A549 (cell line): Measurements from ENCODE around the gene DCAF6. TPM values are rescaled to one million over a fixed set of nuclear protein-coding genes. Genes with fewer than 3 reads are reported as not detected.

Source experiments
- ATAC-seq, 2 experiments: fragments of 200-7000 bp in 1 of 2; fragments of >200 bp in 1 of 2; cut with Nextera tagmentation in 1 of 2; cut with Tn5 transposase in 1 of 2; 3 replicates each; pipeline versions ENCODE4 v1.8.0 to v1.9.1; 2018 to 2020; ENCODE audit warnings: mild to moderate bottlenecking in 1 of 2, moderate library complexity in 1 of 2
- CTCF ChIA-PET: fragments of 300-600 bp; sonication (Branson Sonifier 250); formaldehyde crosslinking; extraction: SDS; loops from one replicate; lab custom pipeline; 2021; ENCODE audit warnings: antibody characterized with exemption, inconsistent platforms; lab: Yijun Ruan, JAX
- POLR2A ChIA-PET: fragments of 350-600 bp; formaldehyde crosslinking; extraction: SDS; loops from one replicate; lab custom pipeline; 2021; ENCODE audit warnings: antibody characterized with exemption, inconsistent platforms; lab: Yijun Ruan, JAX
- DNase-seq, 2 experiments: peaks; one replicate each; pipeline versions ENCODE4 v3.0.0 to v3.0.0-alpha.2; 2011 to 2016; ENCODE audit warnings: low read depth in 1 of 2, low spot score in 1 of 2
- FAIRE-seq: peaks from 2 replicates; lab custom pipeline; 2011; peaks lifted over from hg19 to GRCh38; lab: Jason Lieb, UNC
- H3K27ac ChIP-seq, 2 experiments: fragments of >200 bp; sonication (Bioruptor Twin); formaldehyde crosslinking; 3 replicates each; pipeline ENCODE4 v1.5.1; 2016 to 2017
- H3K4me1 ChIP-seq: fragments of >200 bp; sonication (Bioruptor Twin); formaldehyde crosslinking; 3 replicates; pipeline ENCODE4 v1.6.1; 2016
- H3K4me2 ChIP-seq: fragments of >200 bp; sonication (Bioruptor Twin); formaldehyde crosslinking; 3 replicates; pipeline ENCODE4 v1.6.1; 2016
- H3K4me3 ChIP-seq: fragments of >200 bp; sonication (Bioruptor Twin); formaldehyde crosslinking; 3 replicates; pipeline ENCODE4 v1.5.1; 2016
- H3K9me3 ChIP-seq: fragments of >200 bp; sonication (Bioruptor Twin); formaldehyde crosslinking; 3 replicates; pipeline ENCODE4 v1.6.1; 2016
- BCL3 ChIP-seq: fragments of >200 bp; sonication (Bioruptor Twin); formaldehyde crosslinking; IDR thresholded peaks from 3 replicates; pipeline ENCODE4 v1.6.1; 2016
- BHLHE40 ChIP-seq: IDR thresholded peaks from 2 replicates; pipeline ENCODE4 v1.6.1; 2012; ENCODE audit warnings: low read depth, low read length, inconsistent platforms
- CEBPB ChIP-seq, 2 experiments: fragments of >200 bp in 1 of 2; sonication (Bioruptor Twin) in 1 of 2; formaldehyde crosslinking in 1 of 2; IDR thresholded peaks; 2 replicates each; pipeline ENCODE4 v1.6.1; 2012 to 2016
- CHD2 ChIP-seq: fragments of 150-350 bp; IDR thresholded peaks from 2 replicates; pipeline ENCODE4 v1.6.1; 2014; ENCODE audit warnings: low read length; ENCODE audit not compliant: partially characterized antibody
- CTCF ChIP-seq: fragments of >200 bp; sonication (Bioruptor Twin); formaldehyde crosslinking; IDR thresholded peaks from 3 replicates; pipeline ENCODE4 v1.5.1; 2016
- E2F6 ChIP-seq: IDR thresholded peaks from 2 replicates; pipeline ENCODE4 v1.6.1; 2012; ENCODE audit warnings: low read depth, borderline replicate concordance
- EHF ChIP-seq: fragments of 250-450 bp; sonication (Bioruptor Pico); IDR thresholded peaks from 2 replicates; pipeline ENCODE4 v1.5.0; 2020; ENCODE audit warnings: mild to moderate bottlenecking
- EHMT2 ChIP-seq: fragments of 200-600 bp; sonication (generic); IDR thresholded peaks from 2 replicates; pipeline ENCODE4 v1.6.1; 2016; ENCODE audit warnings: antibody characterized with exemption, low read depth, mild to moderate bottlenecking, moderate library complexity
- EP300 ChIP-seq, 2 experiments: fragments of >200 bp; sonication (Bioruptor Twin); formaldehyde crosslinking; IDR thresholded peaks; 2 replicates in 1 of 2; 3 replicates in 1 of 2; pipeline ENCODE4 v1.6.1; 2016 to 2017
- FOSL2 ChIP-seq, 2 experiments: fragments of 450-650 bp in 1 of 2; fragments of >200 bp in 1 of 2; sonication (Bioruptor Twin) in 1 of 2; formaldehyde crosslinking; IDR thresholded peaks; 2 replicates each; pipeline versions ENCODE4 v1.5.0 to v1.6.1; 2016 to 2020; ENCODE audit warnings: mild to moderate bottlenecking in 1 of 2, moderate library complexity in 1 of 2
- FOXS1 ChIP-seq: fragments of 250-450 bp; sonication (Bioruptor Pico); IDR thresholded peaks from 2 replicates; pipeline ENCODE4 v1.5.0; 2020; ENCODE audit warnings: mild to moderate bottlenecking, moderate library complexity
- HDAC2 ChIP-seq: fragments of 200-600 bp; sonication (generic); IDR thresholded peaks from 2 replicates; pipeline ENCODE4 v1.6.1; 2016
- HOXB13 ChIP-seq: fragments of 250-450 bp; sonication (Bioruptor Pico); IDR thresholded peaks from 2 replicates; pipeline ENCODE4 v1.5.0; 2020; ENCODE audit warnings: low read depth, mild to moderate bottlenecking, moderate library complexity
- HOXB5 ChIP-seq: fragments of 250-450 bp; sonication (Bioruptor Pico); IDR thresholded peaks from 2 replicates; pipeline ENCODE4 v1.5.0; 2020; ENCODE audit warnings: mild to moderate bottlenecking, moderate library complexity
- JUNB ChIP-seq: fragments of >200 bp; sonication (Bioruptor Twin); formaldehyde crosslinking; IDR thresholded peaks from 2 replicates; pipeline ENCODE4 v1.6.1; 2016
- KDM5A ChIP-seq: fragments of 200-600 bp; sonication (generic); IDR thresholded peaks from 2 replicates; pipeline ENCODE4 v1.6.1; 2016; ENCODE audit warnings: antibody characterized with exemption, mild to moderate bottlenecking
- NFE2L2 ChIP-seq: fragments of 150-350 bp; conservative IDR thresholded peaks from 2 replicates; pipeline ENCODE4 v1.6.1; 2014; ENCODE audit warnings: low read length
- NPAS2 ChIP-seq: fragments of 250-450 bp; sonication (Bioruptor Pico); IDR thresholded peaks from 2 replicates; pipeline ENCODE4 v1.8.0; 2022; ENCODE audit warnings: mild to moderate bottlenecking, moderate library complexity, borderline replicate concordance
- NR3C1 ChIP-seq: fragments of >200 bp; sonication (Bioruptor Twin); formaldehyde crosslinking; IDR thresholded peaks from 3 replicates; pipeline ENCODE4 v1.6.1; 2017
- PBX3 ChIP-seq: IDR thresholded peaks from 2 replicates; pipeline ENCODE4 v1.6.1; 2012
- PHF8 ChIP-seq: fragments of 200-600 bp; sonication (generic); IDR thresholded peaks from 2 replicates; pipeline ENCODE4 v1.6.1; 2016; ENCODE audit warnings: low read depth, mild to moderate bottlenecking, antibody characterized with exemption, moderate library complexity, borderline replicate concordance
- POLR2A ChIP-seq: IDR thresholded peaks from 2 replicates; pipeline ENCODE4 v1.6.1; 2012; ENCODE audit warnings: mild to moderate bottlenecking, low read length
- POLR2AphosphoS2 ChIP-seq: conservative IDR thresholded peaks from 2 replicates; pipeline ENCODE4 v1.6.1; 2012; ENCODE audit warnings: low read length, improper control_type of control experiment, inconsistent platforms
- RAD21 ChIP-seq, 2 experiments: fragments of >200 bp in 1 of 2; sonication (Bioruptor Twin) in 1 of 2; formaldehyde crosslinking in 1 of 2; IDR thresholded peaks in 1 of 2; conservative IDR thresholded peaks in 1 of 2; 2 replicates in 1 of 2; 3 replicates in 1 of 2; pipeline ENCODE4 v1.6.1; 2012 to 2018; ENCODE audit warnings: inconsistent platforms in 1 of 2
- RCOR1 ChIP-seq: fragments of 150-350 bp; IDR thresholded peaks from 2 replicates; pipeline ENCODE4 v1.6.1; 2014; ENCODE audit warnings: antibody characterized with exemption, low read length, low read depth
- RFX5 ChIP-seq: fragments of 450-650 bp; IDR thresholded peaks from 2 replicates; pipeline ENCODE4 v1.7.1; 2014; ENCODE audit warnings: antibody characterized with exemption, mild to moderate bottlenecking, moderate library complexity
- SREBF2 ChIP-seq: fragments of 450-650 bp; IDR thresholded peaks from 2 replicates; pipeline ENCODE4 v1.6.1; 2014; ENCODE audit warnings: mild to moderate bottlenecking, moderate library complexity
- TFCP2L1 ChIP-seq: fragments of 250-450 bp; sonication (Bioruptor Pico); IDR thresholded peaks from 2 replicates; pipeline ENCODE4 v1.5.0; 2021; ENCODE audit warnings: mild to moderate bottlenecking
- ZC3H11A ChIP-seq: fragments of 450-650 bp; IDR thresholded peaks from 2 replicates; pipeline ENCODE4 v1.6.1; 2014; ENCODE audit warnings: antibody characterized with exemption, mild to moderate bottlenecking
- ZFP36 ChIP-seq: fragments of 450-650 bp; IDR thresholded peaks from 2 replicates; pipeline ENCODE4 v1.6.1; 2014; ENCODE audit warnings: borderline replicate concordance; ENCODE audit not compliant: partially characterized antibody
- ZNF302 ChIP-seq: fragments of 250-450 bp; sonication (Bioruptor Pico); IDR thresholded peaks from 2 replicates; pipeline ENCODE4 v1.9.0; 2021; ENCODE audit warnings: inconsistent platforms, mild to moderate bottlenecking, moderate library complexity
- WGBS: methylation state at CpG from one replicate; pipeline ENCODE4 v1.1.6; 2017; ENCODE audit errors: missing lambda C conversion rate; 5-methylcytosine and 5-hydroxymethylcytosine counted together
- polyA plus RNA-seq, 4 experiments: library from polyadenylated mRNA; depleted of rRNA in 3 of 4; stranded (reverse); fragments of >200 nt; fragmentation: RNase III in 1 of 4; extraction: RNeasy Plus Mini Kit Qiagen cat#74134 plus additional on column Dnase treatment in 1 of 4; gene quantifications; 2 replicates in 3 of 4; 3 replicates in 1 of 4; pipeline ENCODE4 v1.2.3, GENCODE V29; 2011 to 2017

Gene DCAF6
- polyA plus RNA-seq, 2 of the 4 experiments (the other 2 are of a cell fraction) = 39.9 to 74.7 TPM

GRCh38 chr1:168095476-168095875 lies 159.0 kb downstream of the DCAF6 start:
- H3K27ac ChIP-seq = no peak overlapping the region
- no peak for TF ChIP-seq NPAS2 (CRISPR knock-in tag)
- TF ChIP-seq NFE2L2 = no peak
- no peak for TF ChIP-seq RFX5
- no peak for TF ChIP-seq POLR2A
- no peak for TF ChIP-seq EHMT2
- TF ChIP-seq KDM5A = no peak
- TF ChIP-seq BHLHE40 = no peak
- no peak for TF ChIP-seq SREBF2
- TF ChIP-seq PHF8 = no peak
- TF ChIP-seq TFCP2L1 (CRISPR knock-in tag) = no peak
- no peak for TF ChIP-seq ZC3H11A
- TF ChIP-seq RCOR1 = no peak
- no peak for TF ChIP-seq E2F6
- TF ChIP-seq POLR2AphosphoS2 = no peak
- TF ChIP-seq CHD2 = no peak
- no peak for TF ChIP-seq EHF (CRISPR knock-in tag)
- TF ChIP-seq HDAC2 = no peak
- no peak for TF ChIP-seq EP300 (IDR thresholded peaks at IDR 0.05)
- no peak for TF ChIP-seq FOXS1 (CRISPR knock-in tag)
- no peaks in the 10 kb centered on the region for H3K4me1 ChIP-seq
- H3K9me3 ChIP-seq = no peaks in the 10 kb centered on the region
- 89% methylated on average over 6 of the region's 6 CpGs for WGBS
- DNase-seq (no peak), ATAC-seq (no peak), FAIRE-seq (no peak)
- ChIA-PET CTCF (interaction anchor here (1.3 to 10.5 kb wide), 2 partner anchors 10 to 13 kb away, joined by 7 to 94 read pairs; no protein-coding TSS in a partner anchor), POLR2A (no interaction called here)
- no peak overlapping the region for H3K4me2 ChIP-seq
- H3K4me3 ChIP-seq = no peak overlapping the region

- POLR2A ChIA-PET = no interaction called here
- DNase-seq (no peak), ATAC-seq (no peak)
- Histone ChIP-seq H3K4me2 (no peak overlapping the region), H3K4me1 (no peaks in the 10 kb centered on the region)
- CTCF ChIA-PET = interaction anchor here (0.9 to 10.5 kb wide), 2 partner anchors 11 to 14 kb away, joined by 3 to 94 read pairs; no protein-coding TSS in a partner anchor
- TF ChIP-seq BCL3 (no peak), RAD21 (conservative IDR thresholded peaks at IDR 0.05 in 1 of 2, IDR thresholded peaks at IDR 0.05 in 1 of 2) (no peak), CTCF (no peak), SREBF2 (no peak), TFCP2L1 (CRISPR knock-in tag) (no peak), FOSL2 (IDR thresholded peaks at IDR 0.05) (no peak), FOSL2 (CRISPR knock-in tag; IDR thresholded peaks at IDR 0.05) (no peak), HOXB13 (CRISPR knock-in tag) (no peak), ZNF302 (CRISPR knock-in tag) (no peak), CEBPB (IDR thresholded peaks at IDR 0.05) (no peak), KDM5A (no peak), JUNB (no peak), PBX3 (no peak), ZFP36 (no peak), FOXS1 (CRISPR knock-in tag) (no peak), NR3C1 (no peak), RFX5 (no peak), CHD2 (no peak), EHMT2 (no peak), HOXB5 (no peak), E2F6 (no peak)
- TF ChIP-seq, all 56 proteins: peak for 0
- no peak overlapping the region for H3K27ac ChIP-seq
- no peak for FAIRE-seq
- 84% methylated on average over 24 of the region's 27 CpGs for WGBS
- H3K9me3 ChIP-seq = no peaks in the 10 kb centered on the region
- no peak overlapping the region for H3K4me3 ChIP-seq
Observed at GRCh38 chr1:168096296-168097165, 160.0 kb downstream of the DCAF6 start.
